HG02943 (cell line): ENCODE data around the gene ZNF804B.

Experiments
- ATAC-seq: cut with Tn5 transposase; IDR thresholded peaks from one replicate; pipeline ENCODE4 v1.9.1; 2021; ENCODE audit warnings: mild to moderate bottlenecking, low read depth, moderate library complexity; ENCODE audit not compliant: unreplicated experiment

The ZNF804B gene

GRCh38 chr7:88964418-88964817 lies 204.9 kb downstream of the ZNF804B start:
- no peak for ATAC-seq

- ATAC-seq: no peak
These were observed 205.9 kb downstream of the ZNF804B start for GRCh38 chr7:88965371-88965770.

GRCh38 chr7:88967432-88967831 lies 207.9 kb downstream of the ZNF804B start:
- no peak for ATAC-seq

- no peak for ATAC-seq
These were observed 209.7 kb downstream of the ZNF804B start for GRCh38 chr7:88969167-88969566.

- ATAC-seq: no peak
These were observed 225.8 kb downstream of the ZNF804B start for GRCh38 chr7:88985295-88985694.

GRCh38 chr7:89001306-89001705 lies 241.8 kb downstream of the ZNF804B start:
- no peak for ATAC-seq

GRCh38 chr7:89002981-89003956 lies 243.8 kb downstream of the ZNF804B start:
- ATAC-seq: peak; percentile 87

GRCh38 chr7:89012016-89012415 lies 252.5 kb downstream of the ZNF804B start:
- no peak for ATAC-seq

GRCh38 chr7:89017695-89018094 lies 258.2 kb downstream of the ZNF804B start:
- no peak for ATAC-seq

- ATAC-seq: no peak
These were observed 262.2 kb downstream of the ZNF804B start for GRCh38 chr7:89021741-89022140.

GRCh38 chr7:89023206-89023605 lies 263.7 kb downstream of the ZNF804B start:
- no peak for ATAC-seq

GRCh38 chr7:89023877-89024276 lies 264.4 kb downstream of the ZNF804B start:
- ATAC-seq: no peak

GRCh38 chr7:89027781-89028180 lies 268.3 kb downstream of the ZNF804B start:
- no peak for ATAC-seq

GRCh38 chr7:89028319-89028718 lies 268.8 kb downstream of the ZNF804B start:
- ATAC-seq: no peak

- ATAC-seq: no peak
These were observed 270.4 kb downstream of the ZNF804B start for GRCh38 chr7:89029864-89030263.

- no peak for ATAC-seq
These were observed 281.7 kb downstream of the ZNF804B start for GRCh38 chr7:89041240-89041639.

GRCh38 chr7:89042940-89043339 lies 283.4 kb downstream of the ZNF804B start:
- no peak for ATAC-seq

GRCh38 chr7:89049043-89049442 lies 289.5 kb downstream of the ZNF804B start:
- no peak for ATAC-seq

- no peak for ATAC-seq
These were observed 293.6 kb downstream of the ZNF804B start for GRCh38 chr7:89053130-89053529.

GRCh38 chr7:89054361-89054760 lies 294.9 kb downstream of the ZNF804B start:
- ATAC-seq: no peak

GRCh38 chr7:89060234-89060633 lies 300.7 kb downstream of the ZNF804B start:
- no peak for ATAC-seq

GRCh38 chr7:89064831-89065230 lies 305.3 kb downstream of the ZNF804B start:
- ATAC-seq: no peak
